GM19463 (cell line): Measurements from ENCODE around the gene ADCY9.
"Not testable (repeated sequence)": the region's sequence is repeated elsewhere in the genome, so short reads cannot be mapped to it uniquely, and the experiment has no call there.

Source experiments
- ATAC-seq: cut with Tn5 transposase; IDR thresholded peaks from one replicate; pipeline ENCODE4 v1.9.1; 2021; ENCODE audit warnings: mild to moderate bottlenecking, moderate library complexity; ENCODE audit not compliant: unreplicated experiment

Gene ADCY9

DNA sequence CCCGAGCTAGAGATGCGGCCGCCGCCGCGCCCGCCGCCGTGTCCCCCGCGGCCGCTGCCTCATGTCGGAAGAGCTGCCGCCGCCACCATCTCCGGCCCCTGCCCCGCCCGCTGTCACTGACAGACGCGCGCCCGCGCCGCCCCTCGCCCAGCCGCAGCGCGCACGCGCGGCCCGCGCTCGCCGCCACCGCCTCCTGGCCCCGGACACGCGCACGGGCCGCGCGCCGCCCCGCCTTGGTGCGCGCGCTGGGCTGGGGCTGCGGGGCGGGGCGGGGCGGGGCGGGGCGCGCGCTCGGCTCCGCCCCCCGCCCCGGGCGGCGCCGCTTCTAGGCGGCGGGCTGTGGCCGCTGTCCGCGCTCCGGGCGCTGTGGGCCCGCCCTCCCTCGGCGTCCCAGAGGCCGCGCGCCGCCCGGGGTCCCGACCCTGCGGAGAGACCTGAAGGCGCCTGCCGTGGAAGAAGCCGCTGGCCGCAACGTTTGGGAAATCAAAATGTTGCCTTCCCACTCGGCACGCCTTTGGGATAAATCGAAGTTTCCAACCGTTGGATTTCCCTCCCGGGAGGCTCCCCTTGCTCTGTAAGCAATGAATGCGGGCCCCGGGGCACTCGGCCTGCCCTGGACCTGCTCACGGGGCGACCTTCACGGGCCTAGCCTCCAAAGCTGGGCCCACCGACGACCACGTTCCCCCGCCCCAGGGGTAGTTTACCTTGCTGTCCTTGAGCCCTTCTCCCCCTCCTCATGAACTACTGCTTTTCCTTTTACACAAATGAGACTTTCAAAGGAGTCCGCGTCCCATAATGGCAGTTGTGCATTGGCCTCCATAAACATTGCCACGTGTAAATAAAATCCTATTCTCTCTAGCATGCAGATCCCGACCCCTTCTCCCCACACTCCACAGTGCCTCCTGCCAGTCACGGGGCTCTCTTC is at the start of gene ADCY9:
Gene ADCY9, minus strand, starts transcription at position 118 of the 925 bp plus-strand sequence. CDS start 1,000 bp downstream, outside the sequence.
- ATAC-seq = peak; percentile 72

DNA sequence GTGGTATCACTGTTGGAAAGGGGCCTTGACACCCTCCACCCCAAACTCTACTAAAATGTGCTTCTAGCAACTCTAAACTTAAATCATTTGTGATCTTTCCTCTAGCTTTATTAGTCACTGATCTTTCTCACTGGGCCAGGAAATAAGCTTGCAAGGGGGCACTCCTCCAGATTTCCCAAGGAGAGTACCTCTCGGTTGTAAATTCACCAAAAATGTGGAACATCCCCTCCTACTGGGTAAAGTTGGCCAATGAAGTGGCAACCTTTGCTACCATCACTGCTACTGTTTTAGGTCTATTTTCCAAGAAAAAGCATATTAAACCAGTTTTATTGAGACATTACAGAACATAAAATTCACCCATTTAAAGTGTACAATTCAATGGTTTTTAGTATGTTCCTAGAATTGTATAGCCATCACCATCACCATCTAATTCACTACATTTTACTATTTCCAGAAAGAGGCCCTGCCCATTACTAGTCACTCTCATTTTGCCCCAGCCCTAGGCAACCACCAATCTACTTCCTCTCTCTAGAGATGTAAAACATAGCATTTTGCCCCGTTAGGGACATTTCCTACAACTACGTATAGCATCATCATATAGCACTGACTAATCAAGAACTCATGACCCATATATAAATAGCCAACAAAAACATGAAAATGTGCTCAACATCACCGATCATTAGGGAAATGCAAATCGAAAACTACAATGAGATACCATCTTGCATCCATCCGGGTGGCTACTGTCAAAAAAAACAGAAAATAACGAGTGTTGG is 44.6 kb upstream of the ADCY9 start:
- ATAC-seq = no peak

DNA sequence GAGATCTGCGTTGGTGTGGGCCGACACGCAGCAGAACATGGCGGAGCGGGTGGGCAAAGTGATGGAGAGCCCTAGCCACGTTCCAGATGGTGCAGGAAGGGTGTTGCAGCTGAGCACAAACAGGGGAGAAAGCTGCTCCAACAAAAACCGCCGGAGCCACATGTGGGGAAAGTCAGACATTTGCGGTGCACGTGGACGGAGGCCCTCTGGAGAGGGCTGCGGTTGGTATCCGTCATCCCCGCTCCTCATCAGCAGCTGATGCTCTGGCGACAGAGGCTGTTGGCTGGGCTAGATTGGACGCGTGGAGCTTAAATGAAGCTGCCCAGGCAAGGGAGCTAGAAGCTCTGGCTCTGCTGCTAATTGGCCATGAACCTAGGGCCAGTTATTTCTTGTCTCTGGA is 43.5 kb upstream of the ADCY9 start:
- no peak for ATAC-seq

- no peak for ATAC-seq
Observed at GRCh38 chr16:4158143-4159093, 42.2 kb upstream of the ADCY9 start.

DNA sequence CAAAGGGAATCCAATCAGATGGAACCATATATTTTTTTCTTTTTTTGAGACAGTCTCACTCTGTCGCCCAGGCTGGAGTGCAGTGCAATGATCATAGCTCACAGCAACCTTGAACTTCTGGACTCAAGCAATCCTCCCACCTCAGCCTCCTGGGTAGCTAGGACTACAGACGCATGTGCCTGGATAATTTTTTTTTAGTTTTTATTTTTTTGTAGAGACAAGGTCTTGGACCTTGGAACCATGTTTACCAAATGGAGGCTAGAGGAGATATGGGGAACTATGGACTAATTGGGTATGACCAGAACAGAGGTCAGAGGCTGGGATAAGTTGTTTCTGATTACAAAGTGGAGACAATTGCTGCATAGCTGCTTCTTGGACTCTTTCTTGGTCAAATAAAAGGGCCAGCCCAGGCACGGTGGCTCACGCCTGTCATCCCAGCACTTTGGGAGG is 41.2 kb upstream of the ADCY9 start:
- ATAC-seq = no peak

DNA sequence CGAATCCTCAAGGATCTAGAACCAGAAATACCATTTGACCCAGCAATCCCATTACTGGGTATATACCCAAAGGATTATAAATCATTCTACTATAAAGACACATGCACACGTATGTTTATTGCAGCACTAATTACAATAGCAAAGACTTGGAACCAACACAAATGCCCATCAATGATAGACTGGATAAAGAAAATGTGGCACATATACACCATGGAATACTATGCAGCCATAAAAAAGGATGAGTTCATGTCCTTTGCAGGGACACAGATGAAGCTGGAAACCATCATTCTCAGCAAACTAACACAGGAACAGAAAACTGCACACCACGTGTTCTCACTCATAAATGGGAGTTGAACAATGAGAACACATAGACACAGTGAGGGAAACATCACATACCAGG is 40.3 kb upstream of the ADCY9 start:
- ATAC-seq = not testable (repeated sequence)

- ATAC-seq = not testable (repeated sequence)
Observed at GRCh38 chr16:4153364-4153763, 37.1 kb upstream of the ADCY9 start.

GRCh38 chr16:4152267-4152666 is 36.0 kb upstream of the ADCY9 start:
- no peak for ATAC-seq

DNA sequence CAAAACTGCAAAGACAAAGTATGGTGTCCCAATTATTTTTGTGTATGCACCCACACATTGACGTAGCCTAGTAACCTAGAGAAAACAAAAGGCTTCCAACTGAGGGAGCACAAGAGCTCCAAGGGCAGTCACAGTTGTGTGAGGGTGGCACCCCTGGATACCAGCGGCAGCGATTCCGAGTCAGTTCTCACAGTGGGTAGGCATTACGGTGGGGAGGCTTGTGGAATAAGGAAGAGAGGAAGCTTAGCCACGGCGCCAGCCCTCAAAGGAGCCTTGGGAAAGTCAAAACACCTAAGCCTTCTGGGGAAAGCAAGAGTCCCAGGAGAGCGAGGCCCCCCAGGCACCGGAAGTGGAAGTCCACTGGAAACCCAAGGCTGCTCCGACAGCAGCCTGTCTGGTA is 31.0 kb upstream of the ADCY9 start:
- no peak for ATAC-seq

GRCh38 chr16:4142268-4142667 is 26.0 kb upstream of the ADCY9 start:
- ATAC-seq = peak; percentile 62

DNA sequence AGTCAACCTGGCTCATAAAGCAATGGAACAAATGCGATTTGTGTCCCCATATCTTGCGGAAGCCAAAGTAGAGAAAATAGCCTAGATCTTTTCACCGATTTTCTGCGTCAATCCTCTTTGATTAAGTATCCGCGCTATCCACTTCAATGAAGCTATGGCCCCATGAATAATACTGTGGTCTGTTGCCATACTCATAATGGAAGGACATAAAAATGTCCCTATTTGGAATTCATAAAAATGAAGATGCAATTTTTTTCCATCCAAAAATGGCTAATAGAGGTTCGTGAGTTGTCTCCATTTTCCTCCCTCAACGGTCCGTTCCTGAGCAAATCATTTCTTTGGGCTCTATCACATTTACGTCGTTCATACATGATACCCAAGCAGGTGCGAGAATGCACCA is 25.4 kb upstream of the ADCY9 start:
- ATAC-seq = no peak

DNA sequence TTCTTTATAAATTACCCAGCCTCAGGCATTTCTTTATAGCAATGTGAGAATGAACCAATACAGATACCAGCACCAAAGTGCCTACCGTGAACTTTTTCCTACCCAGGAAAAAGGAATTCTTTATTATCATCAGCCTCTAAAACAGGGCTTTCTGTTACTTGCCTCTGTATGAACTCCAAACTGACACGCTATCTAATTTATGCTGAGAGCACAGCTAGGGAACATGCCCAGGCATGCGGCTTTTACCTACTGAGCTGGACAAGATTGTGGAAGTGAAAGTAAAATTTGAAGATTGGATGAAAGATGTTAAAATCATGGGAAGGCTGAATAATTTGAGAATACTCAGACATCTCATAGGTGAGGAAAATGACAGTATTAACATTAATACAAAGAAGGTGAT is 24.4 kb upstream of the ADCY9 start:
- ATAC-seq = no peak

DNA sequence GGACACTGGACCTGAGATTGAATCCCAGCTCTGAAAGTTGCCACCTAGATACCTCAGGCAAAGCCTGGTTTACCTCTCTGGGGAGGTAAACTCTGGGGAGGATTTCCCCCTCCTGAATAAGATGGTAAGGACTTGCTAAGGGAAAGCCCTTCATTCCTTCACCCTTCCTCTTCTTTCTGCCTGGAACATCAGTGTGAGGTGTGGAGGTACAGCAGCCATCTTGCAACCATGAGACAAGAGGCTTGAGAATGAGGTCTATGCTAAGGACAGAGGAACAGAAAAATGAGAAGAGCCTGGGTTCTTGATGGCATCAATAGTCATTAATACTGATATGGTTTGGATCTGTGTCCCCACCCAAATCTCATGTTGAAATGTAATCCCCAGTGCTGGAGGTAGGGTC is 23.7 kb upstream of the ADCY9 start:
- no peak for ATAC-seq

DNA sequence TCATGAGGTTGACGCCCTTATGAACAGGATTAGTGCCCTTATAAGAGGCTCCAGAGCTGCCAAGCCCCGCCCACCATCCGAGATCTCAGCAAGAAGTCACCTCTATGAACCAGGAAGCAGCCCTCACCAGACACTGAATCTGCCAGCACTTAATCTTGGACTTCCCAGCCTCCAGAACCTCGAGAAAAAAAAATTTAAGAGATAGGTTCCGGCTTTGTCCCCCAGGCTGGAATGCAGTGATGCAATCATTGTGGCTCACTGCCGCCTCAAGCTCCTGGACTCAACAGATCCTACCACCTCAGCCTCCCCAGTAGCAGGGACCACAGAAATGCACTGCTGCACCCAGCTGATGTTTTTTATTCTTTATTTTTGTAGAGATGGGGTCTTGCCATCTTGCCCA is 22.5 kb upstream of the ADCY9 start:
- no peak for ATAC-seq

DNA sequence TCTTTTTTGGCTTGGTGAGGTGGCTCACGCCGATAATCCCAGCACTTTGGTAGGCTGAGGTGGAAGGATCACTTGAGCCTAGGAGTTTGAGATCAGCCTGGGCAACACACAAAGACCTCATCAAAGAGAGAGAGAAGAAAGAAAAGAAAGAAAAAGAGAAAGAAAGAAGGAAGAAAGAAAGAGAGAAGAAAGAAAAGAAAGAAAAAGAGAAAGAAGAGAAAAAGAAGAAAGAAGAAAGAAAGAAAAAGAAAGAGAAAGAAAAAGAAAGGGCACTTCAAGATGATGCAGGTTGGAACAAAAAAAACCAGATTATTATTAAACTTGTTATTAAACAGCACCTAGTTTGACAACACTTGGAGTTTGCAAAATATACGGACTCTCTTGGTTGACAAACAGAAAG is 21.2 kb upstream of the ADCY9 start:
- ATAC-seq = no peak

DNA sequence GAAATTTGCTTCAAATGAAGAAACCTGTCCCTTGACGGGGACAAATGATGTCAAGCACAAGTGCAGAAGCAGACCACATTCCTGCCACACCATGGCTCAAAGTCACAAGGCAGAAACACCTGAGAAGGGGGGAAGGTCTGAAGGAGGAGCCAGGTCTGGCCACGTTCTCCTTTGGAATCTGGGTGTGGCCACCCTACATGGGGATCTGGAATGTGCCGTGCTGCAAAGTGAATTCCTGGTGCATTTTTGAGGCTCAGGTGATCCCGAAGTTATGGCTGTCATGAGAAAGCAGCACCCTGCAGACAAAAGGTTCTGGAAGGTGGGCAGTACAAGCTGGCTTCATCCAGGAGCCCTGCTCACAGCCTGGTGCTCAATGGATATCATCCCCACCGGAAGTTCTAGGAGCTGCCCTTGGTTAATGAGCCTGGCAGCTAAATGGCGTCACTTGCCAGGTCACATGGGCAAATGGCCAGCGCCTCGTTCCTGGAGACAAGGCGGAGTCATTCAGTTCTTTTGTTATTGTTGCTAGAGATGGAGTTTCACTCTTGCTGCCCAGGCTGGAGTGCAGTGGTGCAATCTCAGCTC is 20.1 kb upstream of the ADCY9 start:
- ATAC-seq = no peak

GRCh38 chr16:4135537-4135936 is 19.3 kb upstream of the ADCY9 start:
- ATAC-seq = no peak

DNA sequence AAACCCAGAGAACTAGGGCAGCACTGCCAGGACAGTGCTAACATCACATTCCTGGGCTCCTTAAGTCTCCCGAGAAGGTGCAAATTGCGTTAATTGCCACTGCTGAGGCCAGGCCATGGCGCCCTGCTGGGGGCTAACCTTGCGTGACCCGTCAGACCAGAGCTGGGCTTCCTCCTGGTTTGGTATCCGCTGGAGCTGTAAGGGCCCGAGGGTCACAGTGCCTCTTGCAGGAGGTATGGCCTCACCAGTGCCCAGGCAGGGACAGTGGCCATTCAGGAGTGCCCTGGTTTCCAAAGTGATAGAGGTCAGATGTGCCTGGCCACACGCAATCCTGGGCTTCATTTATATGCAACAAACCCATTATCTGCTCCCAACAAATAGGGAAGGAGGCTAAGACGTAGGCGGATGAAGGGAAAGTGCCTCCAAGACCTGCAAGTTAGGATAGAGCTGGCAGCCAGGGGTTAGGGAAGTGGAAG is 17.7 kb upstream of the ADCY9 start:
- no peak for ATAC-seq

GRCh38 chr16:4131621-4132020 is 15.4 kb upstream of the ADCY9 start:
- no peak for ATAC-seq
